MG63 (cell line): Measurements from ENCODE around the gene SOX9. TPM values are rescaled to one million over a fixed set of nuclear protein-coding genes. Genes with fewer than 3 reads are reported as not detected.

ENCODE experiments used
- DNase-seq: peaks from one replicate; pipeline ENCODE4 v3.0.0-alpha.2; 2020
- H3K27me3 ChIP-seq: fragments of 250-450 bp; sonication (Bioruptor Pico); 2 replicates; pipeline ENCODE4 v1.5.1; 2020; ENCODE audit warnings: mild to moderate bottlenecking, moderate library complexity
- H3K36me3 ChIP-seq: fragments of 250-450 bp; sonication (Bioruptor Pico); 2 replicates; pipeline ENCODE4 v1.5.1; 2020; ENCODE audit warnings: mild to moderate bottlenecking, moderate library complexity
- H3K4me3 ChIP-seq: fragments of 250-450 bp; sonication (Bioruptor Pico); 2 replicates; pipeline ENCODE4 v1.5.1; 2020; ENCODE audit warnings: mild to moderate bottlenecking, moderate library complexity
- H3K9me3 ChIP-seq: fragments of 250-450 bp; sonication (Bioruptor Pico); 2 replicates; pipeline ENCODE4 v1.5.1; 2020; ENCODE audit warnings: mild to moderate bottlenecking, moderate library complexity
- total RNA-seq: library from RNA; depleted of rRNA; stranded (reverse); fragments of >200 nt; shearing (Covaris generic); gene quantifications from 2 replicates; pipeline ENCODE4 v1.2.3, GENCODE V29; 2014; ENCODE audit warnings: low replicate concordance

The SOX9 gene
- total RNA-seq, 1 experiment from 2014 or later, result 0.82 TPM

GRCh38 chr17:72121164-72122009, 567 bp downstream of the SOX9 start:
- DNase-seq, result peak; percentile 63
- no peaks in the 10 kb centered on the region for H3K9me3 ChIP-seq
- peak overlapping the region; percentile 69 for H3K4me3 ChIP-seq
- peaks cover 9% of the 10 kb centered on the region for H3K36me3 ChIP-seq
- H3K27me3 ChIP-seq, result peaks cover 5% of the 10 kb centered on the region

GRCh38 chr17:72122010-72122764, 1.4 kb downstream of the SOX9 start:
- peak overlapping the region; percentile 69 for H3K4me3 ChIP-seq
- H3K27me3 ChIP-seq, result peaks cover 5% of the 10 kb centered on the region
- H3K9me3 ChIP-seq, result no peaks in the 10 kb centered on the region
- DNase-seq, result peak; percentile 30
- peaks cover 9% of the 10 kb centered on the region for H3K36me3 ChIP-seq

- Histone ChIP-seq H3K27me3 (peaks cover 5% of the 10 kb centered on the region), H3K9me3 (no peaks in the 10 kb centered on the region; the same call in 1 of the 2 replicates), H3K36me3 (peaks cover 9% of the 10 kb centered on the region), H3K4me3 (peak overlapping the region; percentile 69)
- DNase-seq, result peak; percentile 42
These were observed 2.1 kb downstream of the SOX9 start for GRCh38 chr17:72122765-72123529.

- H3K9me3 ChIP-seq, result no peaks in the 10 kb centered on the region; the same call in 1 of the 2 replicates
- H3K4me3 ChIP-seq, result no peak overlapping the region
- peaks cover 5% of the 10 kb centered on the region for H3K27me3 ChIP-seq
- DNase-seq, result no peak
- H3K36me3 ChIP-seq, result peaks cover 9% of the 10 kb centered on the region
These were observed 3.0 kb downstream of the SOX9 start for GRCh38 chr17:72123530-72124437.

- peaks cover 5% of the 10 kb centered on the region for H3K27me3 ChIP-seq
- H3K9me3 ChIP-seq, result no peaks in the 10 kb centered on the region; the same call in 1 of the 2 replicates
- DNase-seq, result no peak
- peaks cover 9% of the 10 kb centered on the region for H3K36me3 ChIP-seq
- no peak overlapping the region for H3K4me3 ChIP-seq
These were observed 3.6 kb downstream of the SOX9 start for GRCh38 chr17:72124438-72124775.

DNA sequence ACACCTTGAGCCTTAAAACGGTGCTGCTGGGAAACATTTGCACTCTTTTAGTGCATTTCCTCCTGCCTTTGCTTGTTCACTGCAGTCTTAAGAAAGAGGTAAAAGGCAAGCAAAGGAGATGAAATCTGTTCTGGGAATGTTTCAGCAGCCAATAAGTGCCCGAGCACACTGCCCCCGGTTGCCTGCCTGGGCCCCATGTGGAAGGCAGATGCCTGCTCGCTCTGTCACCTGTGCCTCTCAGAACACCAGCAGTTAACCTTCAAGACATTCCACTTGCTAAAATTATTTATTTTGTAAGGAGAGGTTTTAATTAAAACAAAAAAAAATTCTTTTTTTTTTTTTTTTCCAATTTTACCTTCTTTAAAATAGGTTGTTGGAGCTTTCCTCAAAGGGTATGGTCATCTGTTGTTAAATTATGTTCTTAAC, 4.4 kb downstream of the SOX9 start:
- H3K9me3 ChIP-seq, result no peaks in the 10 kb centered on the region; the same call in 1 of the 2 replicates
- H3K36me3 ChIP-seq, result peaks cover 9% of the 10 kb centered on the region
- no peak for DNase-seq
- H3K27me3 ChIP-seq, result no peaks in the 10 kb centered on the region
- H3K4me3 ChIP-seq, result no peak overlapping the region

DNA sequence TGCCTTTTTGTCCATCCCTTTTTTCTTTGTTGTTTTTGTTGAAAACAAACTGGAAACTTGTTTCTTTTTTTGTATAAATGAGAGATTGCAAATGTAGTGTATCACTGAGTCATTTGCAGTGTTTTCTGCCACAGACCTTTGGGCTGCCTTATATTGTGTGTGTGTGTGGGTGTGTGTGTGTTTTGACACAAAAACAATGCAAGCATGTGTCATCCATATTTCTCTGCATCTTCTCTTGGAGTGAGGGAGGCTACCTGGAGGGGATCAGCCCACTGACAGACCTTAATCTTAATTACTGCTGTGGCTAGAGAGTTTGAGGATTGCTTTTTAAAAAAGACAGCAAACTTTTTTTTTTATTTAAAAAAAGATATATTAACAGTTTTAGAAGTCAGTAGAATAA, 4.9 kb downstream of the SOX9 start:
- Histone ChIP-seq H3K9me3 (no peaks in the 10 kb centered on the region; the same call in 1 of the 2 replicates), H3K36me3 (peaks cover 9% of the 10 kb centered on the region), H3K27me3 (no peaks in the 10 kb centered on the region), H3K4me3 (no peak overlapping the region)
- DNase-seq, result no peak

- peak; percentile 37 for DNase-seq
- Histone ChIP-seq H3K9me3 (no peaks in the 10 kb centered on the region; the same call in 1 of the 2 replicates), H3K27me3 (no peaks in the 10 kb centered on the region), H3K36me3 (peaks cover 9% of the 10 kb centered on the region), H3K4me3 (no peak overlapping the region)
These were observed 6.0 kb downstream of the SOX9 start for GRCh38 chr17:72126575-72127486.

- Histone ChIP-seq H3K27me3 (no peaks in the 10 kb centered on the region), H3K4me3 (no peak overlapping the region), H3K9me3 (no peaks in the 10 kb centered on the region; the same call in 1 of the 2 replicates), H3K36me3 (peaks cover 8% of the 10 kb centered on the region)
- DNase-seq, result no peak
These were observed 7.2 kb downstream of the SOX9 start for GRCh38 chr17:72128039-72128438.

DNA sequence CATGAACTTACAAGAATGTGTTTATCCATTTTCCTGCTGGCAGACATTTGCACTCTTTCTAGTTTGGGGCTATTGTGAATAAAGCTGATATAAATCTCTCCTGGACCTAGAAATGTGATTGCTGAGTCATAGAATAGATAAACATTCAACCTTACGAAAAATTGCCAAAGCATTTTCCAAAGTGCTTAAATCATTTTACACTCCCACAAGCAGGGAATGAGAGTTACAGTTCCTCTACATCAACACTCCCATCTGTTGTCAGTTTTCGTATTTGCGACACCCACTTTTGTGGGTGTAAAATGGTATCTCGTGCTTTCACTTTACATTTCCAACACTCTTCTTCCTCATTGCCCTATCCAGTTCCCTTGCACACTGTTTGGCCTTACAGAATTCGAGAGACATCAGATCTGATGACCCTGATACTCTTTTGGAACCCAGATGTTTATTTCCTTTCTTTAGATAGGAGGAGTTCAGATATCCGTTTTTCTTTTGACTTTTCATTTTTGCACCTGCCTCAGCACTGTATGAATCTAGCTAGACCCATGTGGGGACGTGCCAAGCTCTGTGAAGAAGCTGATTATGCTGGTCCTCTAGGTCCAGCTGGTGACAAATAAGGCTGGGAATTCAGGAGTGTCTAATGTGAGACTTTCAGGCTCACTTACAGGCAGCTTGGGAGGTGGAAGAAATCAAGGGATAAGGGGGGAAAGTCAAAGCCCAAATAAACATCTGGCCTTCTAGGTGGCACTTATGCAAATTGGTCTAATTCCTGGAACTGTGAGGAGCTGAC, 14.0 kb downstream of the SOX9 start:
- Histone ChIP-seq H3K4me3 (no peak overlapping the region), H3K27me3 (no peaks in the 10 kb centered on the region), H3K36me3 (no peaks in the 10 kb centered on the region), H3K9me3 (no peaks in the 10 kb centered on the region)
- DNase-seq, result no peak

GRCh38 chr17:72135546-72136325, 14.9 kb downstream of the SOX9 start:
- no peaks in the 10 kb centered on the region for H3K27me3 ChIP-seq
- no peaks in the 10 kb centered on the region for H3K36me3 ChIP-seq
- no peak for DNase-seq
- no peaks in the 10 kb centered on the region for H3K9me3 ChIP-seq
- no peak overlapping the region for H3K4me3 ChIP-seq

GRCh38 chr17:72136692-72137091, 15.9 kb downstream of the SOX9 start:
- DNase-seq, result no peak
- H3K9me3 ChIP-seq, result no peaks in the 10 kb centered on the region
- H3K4me3 ChIP-seq, result no peak overlapping the region
- no peaks in the 10 kb centered on the region for H3K27me3 ChIP-seq
- no peaks in the 10 kb centered on the region for H3K36me3 ChIP-seq

DNA sequence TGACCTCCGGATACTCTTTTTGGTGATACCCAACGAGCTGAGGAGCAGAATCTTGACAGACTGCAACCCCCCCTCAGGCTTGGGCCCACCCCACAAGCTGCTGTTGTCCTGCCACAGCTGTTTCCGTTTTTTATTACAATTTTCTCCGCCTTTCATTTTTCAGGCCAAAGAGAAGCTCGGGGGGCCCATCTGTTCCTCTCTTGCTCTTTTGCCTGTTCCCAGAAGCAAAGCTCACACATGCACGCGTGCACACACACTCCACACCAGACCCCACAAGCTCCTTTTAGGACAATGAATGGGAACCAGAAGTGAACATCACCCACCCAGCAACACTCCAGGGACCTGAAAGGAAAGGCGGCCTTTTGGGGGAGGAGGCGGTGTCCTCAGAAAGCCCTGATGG, 16.3 kb downstream of the SOX9 start:
- H3K27me3 ChIP-seq, result no peaks in the 10 kb centered on the region
- no peak for DNase-seq
- no peak overlapping the region for H3K4me3 ChIP-seq

DNA sequence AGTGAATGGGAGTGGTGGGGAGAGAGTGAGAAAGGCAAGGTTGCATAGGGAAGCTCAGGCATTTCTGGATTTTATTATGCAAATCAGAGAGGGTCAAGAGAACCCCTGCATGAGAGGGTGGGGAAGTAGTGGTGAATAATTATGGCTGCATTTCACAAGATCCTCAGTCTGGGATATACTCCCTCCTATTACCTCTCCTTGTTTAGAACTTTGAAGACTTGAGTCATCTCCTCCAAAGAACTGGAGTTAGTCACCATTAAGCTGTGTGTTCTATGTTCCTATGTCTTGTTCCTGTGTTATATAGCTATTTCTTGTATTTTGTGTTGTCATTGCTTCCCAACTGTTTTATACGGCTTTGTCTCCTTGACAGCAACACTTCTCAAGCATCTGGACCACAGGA, 18.4 kb downstream of the SOX9 start:
- no peaks in the 10 kb centered on the region for H3K36me3 ChIP-seq
- H3K4me3 ChIP-seq, result no peak overlapping the region
- no peaks in the 10 kb centered on the region for H3K27me3 ChIP-seq
- no peak for DNase-seq
- H3K9me3 ChIP-seq, result no peaks in the 10 kb centered on the region

More for the DNA sequence above, 16.3 kb downstream of the SOX9 start:
- Histone ChIP-seq H3K36me3 (no peaks in the 10 kb centered on the region), H3K9me3 (no peaks in the 10 kb centered on the region)
